SU-DHL-6 (cell line): ENCODE measurements around the gene MXD3.

ENCODE experiments used
- H2AFZ ChIP-seq: fragments of 200-600 bp; sonication (generic); 2 replicates; pipeline ENCODE4 v1.6.1; 2014; ENCODE audit warnings: low read depth, mild to moderate bottlenecking, moderate library complexity, mixed read lengths, antibody characterized with exemption, low read length; ENCODE audit not compliant: severe bottlenecking
- H3F3A ChIP-seq: fragments of 200-600 bp; shearing (Covaris generic); 2 replicates; pipeline ENCODE4 v1.6.0; 2016; ENCODE audit warnings: antibody characterized with exemption, mild to moderate bottlenecking; ENCODE audit not compliant: insufficient read depth
- H3K27ac ChIP-seq: fragments of 200-600 bp; sonication (generic); 2 replicates; pipeline ENCODE4 v1.5.1; 2016; ENCODE audit warnings: low read depth, mild to moderate bottlenecking, low read length, moderate library complexity, mixed read lengths
- H3K27me3 ChIP-seq: fragments of 200-600 bp; sonication (generic), shearing (Covaris generic); 2 replicates; pipeline ENCODE4 v1.6.0; 2014; ENCODE audit warnings: mild to moderate bottlenecking, low read length
- H3K36me3 ChIP-seq: fragments of 200-600 bp; sonication (generic); 2 replicates; pipeline ENCODE4 v1.6.1; 2014; ENCODE audit warnings: mild to moderate bottlenecking, low read length, mixed read lengths
- H3K4me2 ChIP-seq: fragments of 300-600, 200-600 bp; shearing (Covaris generic), sonication (generic); 2 replicates; pipeline ENCODE4 v1.6.0; 2014; ENCODE audit warnings: low read length, low read depth, mild to moderate bottlenecking; ENCODE audit not compliant: poor library complexity, severe bottlenecking
- H3K4me3 ChIP-seq: fragments of 200-600 bp; sonication (generic); 2 replicates; pipeline ENCODE4 v1.5.1; 2014; ENCODE audit warnings: antibody characterized with exemption, low read length, mild to moderate bottlenecking, mixed read lengths; ENCODE audit not compliant: insufficient read depth, poor library complexity, severe bottlenecking
- H3K79me2 ChIP-seq: fragments of 200-600 bp; sonication (generic); 2 replicates; pipeline ENCODE4 v1.6.1; 2014; ENCODE audit warnings: mild to moderate bottlenecking, low read length, moderate library complexity; ENCODE audit not compliant: insufficient read depth
- H3K9ac ChIP-seq: fragments of 200-600 bp; sonication (generic); 2 replicates; pipeline ENCODE4 v1.7.0; 2014; ENCODE audit warnings: mild to moderate bottlenecking, low read length
- H3K9me2 ChIP-seq: fragments of 200-600 bp; sonication (generic); replicated peaks from 2 replicates; pipeline ENCODE4 v1.6.1; 2014; ENCODE audit warnings: low read length; ENCODE audit not compliant: insufficient read depth
- H3K9me3 ChIP-seq: fragments of 200-600 bp; sonication (generic); 2 replicates; pipeline ENCODE4 v1.6.1; 2014; ENCODE audit warnings: low read length, mixed read lengths; ENCODE audit not compliant: insufficient read depth
- H4K20me1 ChIP-seq: fragments of 200-600 bp; sonication (generic); 2 replicates; pipeline ENCODE4 v1.6.1; 2014; ENCODE audit warnings: low read depth, mild to moderate bottlenecking, antibody characterized with exemption, low read length, moderate library complexity, mixed read lengths
- EZH2phosphoT487 ChIP-seq: fragments of 200-600 bp; sonication (generic), shearing (Covaris generic); conservative IDR thresholded peaks from 2 replicates; pipeline ENCODE4 v1.6.1; 2018; ENCODE audit warnings: mild to moderate bottlenecking, antibody characterized with exemption, low read length, moderate library complexity, mixed read lengths
- TF ChIP-seq, protein P1 (sequence below): fragments of 200-600 bp; sonication (generic); IDR thresholded peaks from one replicate; pipeline ENCODE4 v1.5.1; 2017; ENCODE audit warnings: antibody characterized with exemption, mild to moderate bottlenecking, low read length, moderate library complexity; ENCODE audit not compliant: insufficient read depth, poor library complexity, severe bottlenecking

Gene MXD3

DNA sequence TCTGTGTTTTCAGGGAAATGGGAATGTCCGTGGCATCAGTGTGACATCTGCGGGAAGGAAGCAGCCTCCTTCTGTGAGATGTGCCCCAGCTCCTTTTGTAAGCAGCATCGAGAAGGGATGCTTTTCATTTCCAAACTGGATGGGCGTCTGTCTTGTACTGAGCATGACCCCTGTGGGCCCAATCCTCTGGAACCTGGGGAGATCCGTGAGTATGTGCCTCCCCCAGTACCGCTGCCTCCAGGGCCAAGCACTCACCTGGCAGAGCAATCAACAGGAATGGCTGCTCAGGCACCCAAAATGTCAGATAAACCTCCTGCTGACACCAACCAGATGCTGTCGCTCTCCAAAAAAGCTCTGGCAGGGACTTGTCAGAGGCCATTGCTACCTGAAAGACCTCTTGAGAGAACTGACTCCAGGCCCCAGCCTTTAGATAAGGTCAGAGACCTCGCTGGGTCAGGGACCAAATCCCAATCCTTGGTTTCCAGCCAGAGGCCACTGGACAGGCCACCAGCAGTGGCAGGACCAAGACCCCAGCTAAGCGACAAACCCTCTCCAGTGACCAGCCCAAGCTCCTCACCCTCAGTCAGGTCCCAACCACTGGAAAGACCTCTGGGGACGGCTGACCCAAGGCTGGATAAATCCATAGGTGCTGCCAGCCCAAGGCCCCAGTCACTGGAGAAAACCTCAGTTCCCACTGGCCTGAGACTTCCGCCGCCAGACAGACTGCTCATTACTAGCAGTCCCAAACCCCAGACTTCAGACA, 17.7 kb downstream of the MXD3 start:
- Histone ChIP-seq H3K27ac (no peak overlapping the region), H3K79me2 (no peaks in the 10 kb centered on the region), H3K9ac (no peak overlapping the region), H3K9me3 (no peaks in the 10 kb centered on the region), H3F3A (peaks cover 24% of the 10 kb centered on the region), H3K4me3 (no peak overlapping the region), H3K9me2 (no peaks in the 10 kb centered on the region), H4K20me1 (no peaks in the 10 kb centered on the region), H3K27me3 (no peaks in the 10 kb centered on the region), H3K36me3 (peaks cover 23% of the 10 kb centered on the region; the same call in 1 of the 2 replicates), H2AFZ (no peak overlapping the region), H3K4me2 (no peak overlapping the region)
- no peak for TF ChIP-seq EZH2phosphoT487
- TF ChIP-seq, protein P1, sequence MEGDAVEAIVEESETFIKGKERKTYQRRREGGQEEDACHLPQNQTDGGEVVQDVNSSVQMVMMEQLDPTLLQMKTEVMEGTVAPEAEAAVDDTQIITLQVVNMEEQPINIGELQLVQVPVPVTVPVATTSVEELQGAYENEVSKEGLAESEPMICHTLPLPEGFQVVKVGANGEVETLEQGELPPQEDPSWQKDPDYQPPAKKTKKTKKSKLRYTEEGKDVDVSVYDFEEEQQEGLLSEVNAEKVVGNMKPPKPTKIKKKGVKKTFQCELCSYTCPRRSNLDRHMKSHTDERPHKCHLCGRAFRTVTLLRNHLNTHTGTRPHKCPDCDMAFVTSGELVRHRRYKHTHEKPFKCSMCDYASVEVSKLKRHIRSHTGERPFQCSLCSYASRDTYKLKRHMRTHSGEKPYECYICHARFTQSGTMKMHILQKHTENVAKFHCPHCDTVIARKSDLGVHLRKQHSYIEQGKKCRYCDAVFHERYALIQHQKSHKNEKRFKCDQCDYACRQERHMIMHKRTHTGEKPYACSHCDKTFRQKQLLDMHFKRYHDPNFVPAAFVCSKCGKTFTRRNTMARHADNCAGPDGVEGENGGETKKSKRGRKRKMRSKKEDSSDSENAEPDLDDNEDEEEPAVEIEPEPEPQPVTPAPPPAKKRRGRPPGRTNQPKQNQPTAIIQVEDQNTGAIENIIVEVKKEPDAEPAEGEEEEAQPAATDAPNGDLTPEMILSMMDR: no peak

DNA sequence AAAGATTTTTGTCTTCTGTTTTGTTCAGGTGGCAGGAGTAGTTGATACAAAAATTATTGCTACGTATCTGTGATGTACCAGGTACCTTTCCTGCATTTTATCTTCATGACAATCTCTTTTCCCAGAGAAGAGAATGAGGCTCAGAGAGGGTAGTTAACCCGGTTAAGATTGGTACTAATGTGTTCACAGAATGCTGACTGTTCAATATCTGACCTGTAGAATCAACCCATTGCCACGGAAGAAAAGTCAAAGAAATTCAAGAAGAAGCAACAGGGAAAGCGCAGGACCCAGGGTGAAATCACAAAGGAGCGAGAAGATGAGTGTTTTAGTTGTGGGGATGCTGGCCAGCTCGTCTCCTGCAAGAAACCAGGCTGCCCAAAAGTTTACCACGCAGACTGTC, 20.0 kb downstream of the MXD3 start:
- Histone ChIP-seq H3K79me2 (no peaks in the 10 kb centered on the region), H3K27me3 (no peaks in the 10 kb centered on the region), H3K9me3 (no peaks in the 10 kb centered on the region), H3K36me3 (peaks cover 35% of the 10 kb centered on the region; the same call in 1 of the 2 replicates), H2AFZ (no peak overlapping the region), H3F3A (peaks cover 1% of the 10 kb centered on the region; the same call in 1 of the 2 replicates), H3K4me3 (no peak overlapping the region), H3K4me2 (no peak overlapping the region), H3K9me2 (no peaks in the 10 kb centered on the region), H4K20me1 (no peaks in the 10 kb centered on the region), H3K27ac (0 out of 2 replicates have a peak overlapping the region, but pooled peaks have one; percentile 70), H3K9ac (no peak overlapping the region)
- TF ChIP-seq, protein P1: no peak
- no peak for TF ChIP-seq EZH2phosphoT487

DNA sequence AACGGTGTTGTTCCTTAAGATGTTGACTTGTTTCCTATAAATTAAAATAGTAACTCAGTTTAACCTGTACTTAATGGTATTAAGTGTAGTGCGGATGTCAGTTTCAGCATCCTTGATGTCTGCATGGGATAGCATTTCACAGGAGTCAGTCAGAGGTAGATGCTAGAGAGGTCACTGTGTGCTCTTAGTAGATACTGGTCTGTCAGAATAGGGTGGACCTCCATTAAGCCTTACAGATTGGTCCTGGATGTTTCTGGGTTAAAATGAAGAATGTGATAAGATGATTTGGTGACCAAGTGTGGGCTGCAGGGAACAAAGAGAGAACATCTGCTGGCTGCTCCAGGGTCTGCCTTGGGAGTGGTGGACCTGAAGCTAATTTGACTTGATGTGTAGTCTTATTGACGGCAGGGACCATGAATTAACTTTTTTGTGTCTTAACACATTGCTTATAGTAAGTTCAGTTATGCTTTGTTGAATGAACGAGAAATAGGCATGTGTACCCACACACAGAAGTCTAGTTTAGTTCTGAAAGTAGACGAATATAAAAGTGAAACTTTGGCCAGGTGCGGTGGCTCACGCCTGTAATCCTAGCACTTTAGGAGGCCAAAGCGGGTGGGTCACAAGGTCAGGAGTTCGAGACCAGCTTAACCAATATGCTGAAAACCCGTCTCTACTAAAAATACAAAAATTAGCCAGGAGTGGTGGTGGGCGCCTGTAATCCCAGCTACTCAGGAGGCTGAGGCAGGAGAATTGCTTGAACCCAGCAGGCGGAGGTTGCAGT, 20.7 kb downstream of the MXD3 start:
- H3K9me3 ChIP-seq: no peaks in the 10 kb centered on the region
- H3K36me3 ChIP-seq: peaks cover 41% of the 10 kb centered on the region; the same call in 1 of the 2 replicates
- no peaks in the 10 kb centered on the region for H3K79me2 ChIP-seq
- H3K9ac ChIP-seq: no peak overlapping the region
- H3K27ac ChIP-seq: peak overlapping the region; percentile 70
- no peak overlapping the region for H2AFZ ChIP-seq
- H3K9me2 ChIP-seq: no peaks in the 10 kb centered on the region
- H3K4me2 ChIP-seq: peak overlapping the region; percentile 32
- no peaks in the 10 kb centered on the region for H4K20me1 ChIP-seq
- no peak overlapping the region for H3K4me3 ChIP-seq
- no peaks in the 10 kb centered on the region for H3K27me3 ChIP-seq
- TF ChIP-seq EZH2phosphoT487: no peak
- TF ChIP-seq, protein P1: no peak
- no peaks in the 10 kb centered on the region for H3F3A ChIP-seq
